Neural cell (in vitro differentiated cells): ENCODE measurements around the gene TBC1D5. TPM values are rescaled to one million over a fixed set of nuclear protein-coding genes. Genes with fewer than 3 reads are reported as not detected.

Experiments
- H2AFZ ChIP-seq: fragments of 200-600, 300-800 bp; sonication (generic), shearing (Covaris generic); 2 replicates; pipeline ENCODE4 v1.6.0; 2014; ENCODE audit warnings: low read depth, mild to moderate bottlenecking, antibody characterized with exemption, low read length, moderate library complexity
- H3F3A ChIP-seq: fragments of 200-600 bp; shearing (Covaris generic); 2 replicates; pipeline ENCODE4 v1.6.1; 2016; ENCODE audit warnings: mild to moderate bottlenecking, moderate library complexity, mixed read lengths, antibody characterized with exemption, low read length; ENCODE audit not compliant: insufficient read depth, poor library complexity, severe bottlenecking
- H3K27ac ChIP-seq: fragments of 200-600, 300-800 bp; sonication (generic), shearing (Covaris generic); 2 replicates; pipeline ENCODE4 v1.5.1; 2014; ENCODE audit warnings: mild to moderate bottlenecking, low read length, moderate library complexity
- H3K27me3 ChIP-seq: fragments of 300-800, 200-600 bp; sonication (generic), shearing (Covaris generic); 2 replicates; pipeline ENCODE4 v1.6.0; 2014; ENCODE audit warnings: mild to moderate bottlenecking, low read depth, low read length, moderate library complexity; ENCODE audit not compliant: insufficient read depth
- H3K36me3 ChIP-seq: fragments of 300-800, 200-600 bp; sonication (generic), shearing (Covaris generic); 2 replicates; pipeline ENCODE4 v1.5.1; 2014; ENCODE audit warnings: mild to moderate bottlenecking, antibody characterized with exemption, low read length, moderate library complexity; ENCODE audit not compliant: insufficient read depth
- H3K4me2 ChIP-seq: fragments of 300-800, 200-600 bp; sonication (generic), shearing (Covaris generic); 2 replicates; pipeline ENCODE4 v1.6.0; 2014; ENCODE audit warnings: mild to moderate bottlenecking, low read length
- H3K4me3 ChIP-seq: fragments of 300-800, 200-600 bp; sonication (generic), shearing (Covaris generic); 2 replicates; pipeline ENCODE4 v1.5.1; 2014; ENCODE audit warnings: mild to moderate bottlenecking, low read length, moderate library complexity
- H3K79me2 ChIP-seq: fragments of 200-600 bp; shearing (Covaris generic); replicated peaks from 2 replicates; pipeline ENCODE4 v1.6.0; 2014; ENCODE audit warnings: mild to moderate bottlenecking, low read length, moderate library complexity; ENCODE audit not compliant: insufficient read depth
- H3K9ac ChIP-seq: fragments of 300-800, 200-600 bp; sonication (generic), shearing (Covaris generic); 2 replicates; pipeline ENCODE4 v1.6.1; 2016; ENCODE audit warnings: mild to moderate bottlenecking, low read length, mixed read lengths
- H3K9me2 ChIP-seq: fragments of 200-600 bp; shearing (Covaris generic); 2 replicates; pipeline ENCODE4 v1.6.1; 2016; ENCODE audit warnings: mild to moderate bottlenecking, low read length, mixed read lengths; ENCODE audit not compliant: insufficient read depth
- H3K9me3 ChIP-seq: fragments of 200-600, 300-800 bp; sonication (generic), shearing (Covaris generic); 2 replicates; pipeline ENCODE4 v1.6.1; 2016; ENCODE audit warnings: mild to moderate bottlenecking, mixed run types, low read length, moderate library complexity, mixed read lengths
- H4K20me1 ChIP-seq: fragments of 200-600 bp; shearing (Covaris generic); 2 replicates; pipeline ENCODE4 v1.6.1; 2016; ENCODE audit warnings: mild to moderate bottlenecking, mixed run types; ENCODE audit not compliant: insufficient read depth
- EP300 ChIP-seq: fragments of 450-650 bp; conservative IDR thresholded peaks from 2 replicates; pipeline ENCODE4 v1.6.1; 2014; ENCODE audit warnings: antibody characterized with exemption, mild to moderate bottlenecking, moderate library complexity; ENCODE audit not compliant: poor library complexity, severe bottlenecking
- EZH2 ChIP-seq: fragments of 200-600, 300-800 bp; shearing (Covaris generic), sonication (generic); IDR thresholded peaks from 2 replicates; pipeline ENCODE4 v1.6.1; 2014; ENCODE audit warnings: antibody characterized with exemption, low read length, borderline replicate concordance, mild to moderate bottlenecking; ENCODE audit not compliant: insufficient read depth, poor library complexity, severe bottlenecking
- MXI1 ChIP-seq: fragments of 450-650 bp; conservative IDR thresholded peaks from 2 replicates; pipeline ENCODE4 v1.6.1; 2014; ENCODE audit warnings: antibody characterized with exemption, mild to moderate bottlenecking; ENCODE audit not compliant: poor library complexity, severe bottlenecking
- POLR2AphosphoS5 ChIP-seq: IDR thresholded peaks from 2 replicates; pipeline ENCODE4 v1.6.1; 2012
- RAD21 ChIP-seq: fragments of 450-650 bp; conservative IDR thresholded peaks from 2 replicates; pipeline ENCODE4 v1.6.1; 2014; ENCODE audit warnings: antibody characterized with exemption, mild to moderate bottlenecking, moderate library complexity
- SMC3 ChIP-seq: fragments of 450-650 bp; conservative IDR thresholded peaks from 2 replicates; pipeline ENCODE4 v1.6.1; 2014; ENCODE audit warnings: antibody characterized with exemption, mild to moderate bottlenecking, moderate library complexity; ENCODE audit not compliant: poor library complexity
- TAF1 ChIP-seq: IDR thresholded peaks from 2 replicates; pipeline ENCODE4 v1.6.1; 2012; ENCODE audit warnings: low read depth
- polyA plus RNA-seq: library from polyadenylated mRNA; depleted of rRNA; stranded (reverse); fragments of >200 nt; gene quantifications from 2 replicates; pipeline ENCODE4 v1.2.3, GENCODE V29; 2014
- TF ChIP-seq, protein P1 (sequence below): IDR thresholded peaks from 2 replicates; pipeline ENCODE4 v1.6.1; 2012; ENCODE audit warnings: borderline replicate concordance
- TF ChIP-seq, protein P2 (sequence below): fragments of 450-650 bp; IDR thresholded peaks from 2 replicates; pipeline ENCODE4 v1.5.1; 2014; ENCODE audit warnings: antibody characterized with exemption, mild to moderate bottlenecking, moderate library complexity; ENCODE audit not compliant: poor library complexity, severe bottlenecking

Gene TBC1D5
- polyA plus RNA-seq, 1 donor from 2014 or later = 28.3 TPM

GRCh38 chr3:17153209-17153608, 589.2 kb downstream of the TBC1D5 start:
- Histone ChIP-seq H3F3A (no peaks in the 10 kb centered on the region), H3K4me2 (no peak overlapping the region), H4K20me1 (no peaks in the 10 kb centered on the region), H3K36me3 (no peaks in the 10 kb centered on the region), H3K9me3 (peaks cover 5% of the 10 kb centered on the region), H3K9me2 (no peaks in the 10 kb centered on the region), H3K27ac (no peak overlapping the region), H3K27me3 (no peaks in the 10 kb centered on the region), H2AFZ (no peak overlapping the region), H3K9ac (no peak overlapping the region), H3K4me3 (no peak overlapping the region), H3K79me2 (no peaks in the 10 kb centered on the region)
- TF ChIP-seq EP300 (no peak), SMC3 (no peak), MXI1 (no peak), RAD21 (no peak), TAF1 (no peak), POLR2AphosphoS5 (no peak), EZH2 (no peak)
- TF ChIP-seq, protein P1, sequence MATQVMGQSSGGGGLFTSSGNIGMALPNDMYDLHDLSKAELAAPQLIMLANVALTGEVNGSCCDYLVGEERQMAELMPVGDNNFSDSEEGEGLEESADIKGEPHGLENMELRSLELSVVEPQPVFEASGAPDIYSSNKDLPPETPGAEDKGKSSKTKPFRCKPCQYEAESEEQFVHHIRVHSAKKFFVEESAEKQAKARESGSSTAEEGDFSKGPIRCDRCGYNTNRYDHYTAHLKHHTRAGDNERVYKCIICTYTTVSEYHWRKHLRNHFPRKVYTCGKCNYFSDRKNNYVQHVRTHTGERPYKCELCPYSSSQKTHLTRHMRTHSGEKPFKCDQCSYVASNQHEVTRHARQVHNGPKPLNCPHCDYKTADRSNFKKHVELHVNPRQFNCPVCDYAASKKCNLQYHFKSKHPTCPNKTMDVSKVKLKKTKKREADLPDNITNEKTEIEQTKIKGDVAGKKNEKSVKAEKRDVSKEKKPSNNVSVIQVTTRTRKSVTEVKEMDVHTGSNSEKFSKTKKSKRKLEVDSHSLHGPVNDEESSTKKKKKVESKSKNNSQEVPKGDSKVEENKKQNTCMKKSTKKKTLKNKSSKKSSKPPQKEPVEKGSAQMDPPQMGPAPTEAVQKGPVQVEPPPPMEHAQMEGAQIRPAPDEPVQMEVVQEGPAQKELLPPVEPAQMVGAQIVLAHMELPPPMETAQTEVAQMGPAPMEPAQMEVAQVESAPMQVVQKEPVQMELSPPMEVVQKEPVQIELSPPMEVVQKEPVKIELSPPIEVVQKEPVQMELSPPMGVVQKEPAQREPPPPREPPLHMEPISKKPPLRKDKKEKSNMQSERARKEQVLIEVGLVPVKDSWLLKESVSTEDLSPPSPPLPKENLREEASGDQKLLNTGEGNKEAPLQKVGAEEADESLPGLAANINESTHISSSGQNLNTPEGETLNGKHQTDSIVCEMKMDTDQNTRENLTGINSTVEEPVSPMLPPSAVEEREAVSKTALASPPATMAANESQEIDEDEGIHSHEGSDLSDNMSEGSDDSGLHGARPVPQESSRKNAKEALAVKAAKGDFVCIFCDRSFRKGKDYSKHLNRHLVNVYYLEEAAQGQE = no peak
- TF ChIP-seq, protein P2, sequence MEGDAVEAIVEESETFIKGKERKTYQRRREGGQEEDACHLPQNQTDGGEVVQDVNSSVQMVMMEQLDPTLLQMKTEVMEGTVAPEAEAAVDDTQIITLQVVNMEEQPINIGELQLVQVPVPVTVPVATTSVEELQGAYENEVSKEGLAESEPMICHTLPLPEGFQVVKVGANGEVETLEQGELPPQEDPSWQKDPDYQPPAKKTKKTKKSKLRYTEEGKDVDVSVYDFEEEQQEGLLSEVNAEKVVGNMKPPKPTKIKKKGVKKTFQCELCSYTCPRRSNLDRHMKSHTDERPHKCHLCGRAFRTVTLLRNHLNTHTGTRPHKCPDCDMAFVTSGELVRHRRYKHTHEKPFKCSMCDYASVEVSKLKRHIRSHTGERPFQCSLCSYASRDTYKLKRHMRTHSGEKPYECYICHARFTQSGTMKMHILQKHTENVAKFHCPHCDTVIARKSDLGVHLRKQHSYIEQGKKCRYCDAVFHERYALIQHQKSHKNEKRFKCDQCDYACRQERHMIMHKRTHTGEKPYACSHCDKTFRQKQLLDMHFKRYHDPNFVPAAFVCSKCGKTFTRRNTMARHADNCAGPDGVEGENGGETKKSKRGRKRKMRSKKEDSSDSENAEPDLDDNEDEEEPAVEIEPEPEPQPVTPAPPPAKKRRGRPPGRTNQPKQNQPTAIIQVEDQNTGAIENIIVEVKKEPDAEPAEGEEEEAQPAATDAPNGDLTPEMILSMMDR = no peak

DNA sequence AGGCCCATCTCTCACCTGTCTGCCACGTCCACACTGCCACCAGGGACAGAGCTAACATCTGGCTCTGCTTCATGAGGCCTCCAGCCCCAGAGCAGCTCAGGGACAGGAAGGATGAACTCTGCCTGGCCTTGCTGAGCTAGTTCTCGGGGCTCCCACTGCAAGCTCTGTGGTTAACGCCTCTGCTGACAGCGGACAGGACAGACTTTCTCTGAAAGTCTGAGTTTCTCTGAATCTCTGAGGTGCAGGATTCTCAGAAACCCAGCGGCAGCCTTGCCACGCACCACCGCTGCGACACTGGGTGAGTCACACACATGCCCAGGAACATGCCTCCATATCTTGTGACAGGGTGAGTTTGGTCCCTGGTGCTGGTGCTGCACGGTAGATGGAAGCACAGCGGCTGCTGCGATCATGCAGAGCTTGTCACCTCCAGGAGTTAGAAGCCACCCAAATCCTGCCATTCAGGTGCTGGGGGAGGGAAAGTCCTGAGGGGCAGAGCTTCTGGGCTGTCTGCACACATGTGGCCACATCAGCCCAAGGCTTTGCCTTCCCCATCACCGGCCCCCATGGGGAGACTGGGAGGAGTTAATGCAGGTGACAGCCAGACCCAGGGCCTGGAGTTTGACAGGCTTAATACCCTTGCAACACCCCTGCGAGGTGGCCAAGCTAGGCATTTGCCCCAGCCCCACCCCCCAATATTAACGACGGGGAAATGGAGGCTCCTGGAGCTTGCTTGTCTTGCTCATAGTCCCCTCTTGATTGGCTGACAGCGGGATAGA, 590.6 kb downstream of the TBC1D5 start:
- H3K4me2 ChIP-seq = no peak overlapping the region
- no peaks in the 10 kb centered on the region for H3K27me3 ChIP-seq
- no peaks in the 10 kb centered on the region for H3K79me2 ChIP-seq
- no peak overlapping the region for H3K27ac ChIP-seq
- H3K9ac ChIP-seq = no peak overlapping the region
- H3K9me2 ChIP-seq = no peaks in the 10 kb centered on the region
- no peak overlapping the region for H3K4me3 ChIP-seq
- no peak overlapping the region for H2AFZ ChIP-seq
- no peaks in the 10 kb centered on the region for H3K36me3 ChIP-seq
- no peaks in the 10 kb centered on the region for H3F3A ChIP-seq
- H4K20me1 ChIP-seq = no peaks in the 10 kb centered on the region
- TF ChIP-seq SMC3 (no peak), RAD21 (no peak), MXI1 (no peak), EZH2 (no peak), POLR2AphosphoS5 (no peak), TAF1 (no peak), EP300 (no peak)
- TF ChIP-seq, protein P1 = no peak
- TF ChIP-seq, protein P2 = no peak
- H3K9me3 ChIP-seq = peaks cover 5% of the 10 kb centered on the region
